ENCODE data around the gene CIB1. TPM values are rescaled to one million over a fixed set of nuclear protein-coding genes. Genes with fewer than 3 reads are reported as not detected.
A peak's percentile ranks its signal among the peaks of the same experiment; 100 is the strongest.

The CIB1 gene
- total and polyA plus RNA-seq, 5 donors: 69.5 to 95.8 (median 70.3) TPM

- peak in 1 of 3 donors; percentile 56 for DNase-seq
- intact Hi-C loops (cut with DNase I): no loop called here
- WGBS: 85% methylated on average over 18 of the region's 18 CpGs
- peaks cover 1% of the 10 kb centered on the region for H3K4me1 ChIP-seq (ENCODE audit: control insufficient read depth, insufficient read depth, low read length)
- no peak overlapping the region for H3K27ac ChIP-seq (ENCODE audit: low read length)
- no peaks in the 10 kb centered on the region for H3K9me3 ChIP-seq (ENCODE audit: control insufficient read depth, low read length)
- no peak for ATAC-seq
- H3K4me3 ChIP-seq (ENCODE audit: low read length): no peak overlapping the region
- no peaks in the 10 kb centered on the region for H3K27me3 ChIP-seq (ENCODE audit: control insufficient read depth, insufficient read depth)
Observed at GRCh38 chr15:90225504-90226234, 8.1 kb downstream of the CIB1 start.

DNA sequence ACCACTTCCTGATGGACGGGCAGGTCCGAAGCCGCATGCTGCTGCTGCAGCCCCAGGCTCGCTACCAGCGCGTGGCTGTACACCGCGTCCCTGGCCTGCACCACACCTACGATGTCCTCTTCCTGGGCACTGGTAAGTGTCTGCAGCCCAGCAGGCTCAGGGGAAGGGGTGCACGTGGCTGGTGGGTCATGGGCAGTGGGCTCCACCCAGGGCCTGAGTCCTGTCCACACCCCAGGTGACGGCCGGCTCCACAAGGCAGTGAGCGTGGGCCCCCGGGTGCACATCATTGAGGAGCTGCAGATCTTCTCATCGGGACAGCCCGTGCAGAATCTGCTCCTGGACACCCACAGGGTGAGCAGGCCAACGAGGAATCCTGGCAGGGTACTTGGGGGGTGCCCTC is 8.7 kb downstream of the CIB1 start:
- no peak overlapping the region for H3K4me3 ChIP-seq (ENCODE audit: low read length)
- H3K4me1 ChIP-seq (ENCODE audit: control insufficient read depth, insufficient read depth, low read length): peaks cover 2% of the 10 kb centered on the region
- no peak for ATAC-seq
- intact Hi-C loops (cut with DNase I): no loop called here
- DNase-seq: no peak
- H3K27ac ChIP-seq (ENCODE audit: low read length): no peak overlapping the region
- no peaks in the 10 kb centered on the region for H3K27me3 ChIP-seq (ENCODE audit: control insufficient read depth, insufficient read depth)
- WGBS: 91% methylated on average over 17 of the region's 17 CpGs
- H3K9me3 ChIP-seq (ENCODE audit: control insufficient read depth, low read length): no peaks in the 10 kb centered on the region

DNA sequence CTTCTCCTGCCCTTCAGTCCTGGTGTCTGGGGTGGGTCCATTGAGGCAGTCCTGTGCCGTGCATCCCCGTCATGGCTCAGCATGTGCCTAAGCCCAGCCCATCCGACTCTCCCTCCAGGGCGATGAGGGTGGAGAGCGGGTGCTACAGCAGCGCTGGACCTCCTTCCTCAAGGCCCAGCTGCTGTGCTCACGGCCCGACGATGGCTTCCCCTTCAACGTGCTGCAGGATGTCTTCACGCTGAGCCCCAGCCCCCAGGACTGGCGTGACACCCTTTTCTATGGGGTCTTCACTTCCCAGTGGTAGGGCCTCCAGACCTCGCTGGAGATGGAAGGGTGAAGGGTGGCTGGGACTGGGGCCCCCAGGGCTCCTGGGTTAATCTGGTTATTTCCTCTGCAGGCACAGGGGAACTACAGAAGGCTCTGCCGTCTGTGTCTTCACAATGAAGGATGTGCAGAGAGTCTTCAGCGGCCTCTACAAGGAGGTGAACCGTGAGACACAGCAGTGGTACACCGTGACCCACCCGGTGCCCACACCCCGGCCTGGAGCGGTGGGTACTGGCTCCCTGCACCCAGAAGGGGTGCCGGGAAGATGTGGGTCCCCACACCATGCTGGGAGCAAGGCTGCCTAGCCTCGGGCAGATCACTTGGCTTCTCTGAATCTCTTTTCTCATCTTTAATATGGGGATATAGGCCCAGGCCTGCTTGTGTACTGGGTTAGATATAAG is 10.1 kb downstream of the CIB1 start:
- ATAC-seq: no peak
- peaks cover 2% of the 10 kb centered on the region for H3K4me1 ChIP-seq (ENCODE audit: control insufficient read depth, insufficient read depth, low read length)
- intact Hi-C loops (cut with DNase I): no loop called here

GRCh38 chr15:90222547-90222946 is 11.2 kb downstream of the CIB1 start:
- Histone ChIP-seq H3K4me1 (ENCODE audit: control insufficient read depth, insufficient read depth, low read length) (peaks cover 2% of the 10 kb centered on the region), H3K9me3 (ENCODE audit: control insufficient read depth, low read length) (no peaks in the 10 kb centered on the region), H3K27me3 (ENCODE audit: control insufficient read depth, insufficient read depth) (no peaks in the 10 kb centered on the region), H3K4me3 (ENCODE audit: low read length) (no peak overlapping the region), H3K27ac (ENCODE audit: low read length) (no peak overlapping the region)
- ATAC-seq (no peak), DNase-seq (no peak)
- intact Hi-C loops (cut with DNase I): no loop called here
- 78% methylated on average over 2 of the region's 2 CpGs for WGBS

More for the DNA sequence above, 10.1 kb downstream of the CIB1 start:
- no peak for DNase-seq
- 92% methylated on average over 22 of the region's 22 CpGs for WGBS
- Histone ChIP-seq H3K9me3 (ENCODE audit: control insufficient read depth, low read length) (no peaks in the 10 kb centered on the region), H3K27me3 (ENCODE audit: control insufficient read depth, insufficient read depth) (no peaks in the 10 kb centered on the region), H3K4me3 (ENCODE audit: low read length) (no peak overlapping the region), H3K27ac (ENCODE audit: low read length) (no peak overlapping the region)

DNA sequence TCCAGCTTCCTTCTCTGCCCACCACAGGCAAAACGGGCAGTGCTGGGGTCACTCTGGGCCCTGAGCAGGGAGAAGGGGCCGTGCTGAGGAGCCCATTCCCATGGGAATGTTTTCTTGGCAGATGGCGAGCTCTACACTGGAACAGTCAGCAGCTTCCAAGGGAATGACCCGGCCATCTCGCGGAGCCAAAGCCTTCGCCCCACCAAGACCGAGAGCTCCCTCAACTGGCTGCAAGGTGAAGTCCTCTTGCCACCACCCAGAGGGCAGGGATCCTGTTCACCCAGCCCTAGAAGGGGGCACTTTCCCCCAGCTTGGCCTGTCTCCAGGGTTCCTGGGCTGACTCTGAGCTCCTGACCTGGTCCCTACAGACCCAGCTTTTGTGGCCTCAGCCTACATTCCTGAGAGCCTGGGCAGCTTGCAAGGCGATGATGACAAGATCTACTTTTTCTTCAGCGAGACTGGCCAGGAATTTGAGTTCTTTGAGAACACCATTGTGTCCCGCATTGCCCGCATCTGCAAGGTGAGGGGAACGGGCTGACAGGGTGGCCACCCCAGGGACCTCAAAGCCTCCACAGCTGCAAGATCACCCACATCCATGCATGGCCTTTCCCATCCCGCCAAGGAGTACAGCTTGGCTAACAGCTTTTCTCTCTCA is 12.4 kb downstream of the CIB1 start:
- Histone ChIP-seq H3K4me1 (ENCODE audit: control insufficient read depth, insufficient read depth, low read length) (peaks cover 2% of the 10 kb centered on the region), H3K27me3 (ENCODE audit: control insufficient read depth, insufficient read depth) (no peaks in the 10 kb centered on the region), H3K27ac (ENCODE audit: low read length) (no peak overlapping the region), H3K9me3 (ENCODE audit: control insufficient read depth, low read length) (no peaks in the 10 kb centered on the region), H3K4me3 (ENCODE audit: low read length) (no peak overlapping the region)
- ATAC-seq (peak; percentile 73 to 86), DNase-seq (peak; percentile 85 to 93 (median 92))
- intact Hi-C loops (cut with DNase I): no loop called here
- WGBS: 33% methylated on average over 14 of the region's 14 CpGs

DNA sequence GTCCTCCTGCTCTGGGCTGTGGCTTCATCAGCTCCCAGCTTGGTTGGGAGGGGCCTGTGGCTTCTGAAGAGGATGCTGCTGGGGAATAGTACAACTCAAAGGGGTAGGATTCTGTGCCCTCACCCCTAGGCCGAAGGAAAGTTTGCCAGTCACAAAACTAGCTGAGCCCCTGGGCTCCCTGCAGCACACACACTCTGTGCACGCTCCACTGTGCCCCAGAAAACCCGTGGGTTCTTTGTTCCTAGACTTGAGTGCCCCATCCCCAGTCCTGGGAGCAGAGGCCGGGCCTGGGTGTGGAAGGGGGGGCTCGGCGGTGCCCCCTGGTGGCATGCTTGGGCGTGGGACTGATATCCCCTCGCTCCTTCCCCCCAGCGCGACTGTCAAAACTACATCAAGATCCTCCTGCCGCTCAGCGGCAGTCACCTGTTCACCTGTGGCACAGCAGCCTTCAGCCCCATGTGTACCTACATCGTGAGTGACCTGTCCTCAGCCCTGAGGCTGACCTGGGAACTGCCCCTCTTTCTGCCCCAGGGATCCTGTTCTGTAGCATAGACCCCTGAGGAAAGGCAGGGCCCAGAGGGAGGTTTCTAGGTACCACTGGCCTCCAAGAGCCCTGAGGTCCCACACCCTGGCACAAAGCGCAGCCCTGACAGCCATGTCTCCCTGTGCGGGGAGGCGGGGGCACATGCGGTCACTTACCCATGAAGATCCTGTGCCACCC is 14.2 kb downstream of the CIB1 start:
- peak; percentile 21 to 65 for ATAC-seq

DNA sequence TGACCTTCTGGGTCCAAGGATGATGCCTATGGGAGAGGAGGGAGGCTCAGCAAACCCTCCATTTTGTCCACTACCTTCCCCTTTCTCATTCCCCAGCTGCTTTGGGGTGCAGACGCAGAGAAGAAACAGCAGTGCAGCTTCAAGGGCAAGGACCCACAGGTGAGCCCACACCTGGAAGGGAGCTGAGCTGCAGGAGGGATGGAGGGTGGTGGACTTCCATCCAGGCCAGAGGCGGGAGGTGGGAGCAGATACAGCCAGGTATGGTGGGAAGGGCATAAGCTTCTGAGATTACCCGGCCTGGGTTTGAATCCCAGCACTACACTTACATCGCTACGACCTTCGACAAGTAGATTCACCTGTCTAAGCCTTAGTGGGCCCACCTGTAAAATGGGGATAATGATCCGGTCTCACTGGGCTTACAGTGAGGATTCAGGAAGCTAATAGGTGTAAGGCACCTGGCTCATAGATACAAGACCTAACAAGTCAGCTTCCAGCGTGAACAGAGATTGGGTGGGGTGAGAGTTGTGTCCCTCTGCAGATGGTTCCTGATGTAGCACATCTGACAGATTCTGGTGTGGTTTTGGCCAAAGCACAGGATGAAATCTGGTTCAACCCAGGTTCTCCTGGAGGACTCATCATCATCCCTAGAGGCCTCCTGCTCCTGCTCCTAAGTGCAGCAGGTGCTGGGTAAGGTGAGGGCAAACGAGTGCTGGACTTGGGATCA is 15.9 kb downstream of the CIB1 start:
- Histone ChIP-seq H3K27ac (ENCODE audit: low read length) (no peak overlapping the region), H3K4me1 (ENCODE audit: control insufficient read depth, insufficient read depth, low read length) (peaks cover 2% of the 10 kb centered on the region), H3K9me3 (ENCODE audit: control insufficient read depth, low read length) (no peaks in the 10 kb centered on the region), H3K4me3 (ENCODE audit: low read length) (no peak overlapping the region), H3K27me3 (ENCODE audit: control insufficient read depth, insufficient read depth) (no peaks in the 10 kb centered on the region)
- intact Hi-C loops (cut with DNase I): no loop called here
- DNase-seq (no peak), ATAC-seq (no peak)
- WGBS: 72% methylated on average over 9 of the region's 9 CpGs

More for the DNA sequence above, 14.2 kb downstream of the CIB1 start:
- Histone ChIP-seq H3K4me1 (ENCODE audit: control insufficient read depth, insufficient read depth, low read length) (peaks cover 2% of the 10 kb centered on the region), H3K9me3 (ENCODE audit: control insufficient read depth, low read length) (no peaks in the 10 kb centered on the region), H3K4me3 (ENCODE audit: low read length) (no peak overlapping the region), H3K27ac (ENCODE audit: low read length) (no peak overlapping the region), H3K27me3 (ENCODE audit: control insufficient read depth, insufficient read depth) (no peaks in the 10 kb centered on the region)
- 65% methylated on average over 17 of the region's 17 CpGs for whole genome bisulfite sequencing
- intact Hi-C loops (cut with DNase I): no loop called here
- peak; percentile 51 to 82 (median 78) for DNase-seq

GRCh38 chr15:90214553-90215196 is 19.1 kb downstream of the CIB1 start:
- DNase-seq (no peak), ATAC-seq (no peak)
- Histone ChIP-seq H3K9me3 (ENCODE audit: control insufficient read depth, low read length) (no peaks in the 10 kb centered on the region), H3K27ac (ENCODE audit: low read length) (no peak overlapping the region), H3K4me3 (ENCODE audit: low read length) (no peak overlapping the region), H3K27me3 (ENCODE audit: control insufficient read depth, insufficient read depth) (no peaks in the 10 kb centered on the region), H3K4me1 (ENCODE audit: control insufficient read depth, insufficient read depth, low read length) (peaks cover 2% of the 10 kb centered on the region)
- intact Hi-C loops (cut with DNase I): no loop called here
- 82% methylated on average over 8 of the region's 8 CpGs for WGBS

- intact Hi-C loops (cut with DNase I): no loop called here
- no peak for DNase-seq
- Histone ChIP-seq H3K27ac (ENCODE audit: low read length) (no peak overlapping the region), H3K4me1 (ENCODE audit: control insufficient read depth, insufficient read depth, low read length) (peaks cover 2% of the 10 kb centered on the region), H3K9me3 (ENCODE audit: control insufficient read depth, low read length) (no peaks in the 10 kb centered on the region), H3K4me3 (ENCODE audit: low read length) (no peak overlapping the region), H3K27me3 (ENCODE audit: control insufficient read depth, insufficient read depth) (no peaks in the 10 kb centered on the region)
- 73% methylated on average over 11 of the region's 11 CpGs for whole genome bisulfite sequencing
- no peak for ATAC-seq
Observed at GRCh38 chr15:90213818-90214204, 19.9 kb downstream of the CIB1 start.
